ENCODE data around the gene CDH13. TPM values are rescaled to one million over a fixed set of nuclear protein-coding genes. Genes with fewer than 3 reads are reported as not detected.

CDH13 gene
- polyA plus RNA-seq, 3 donors: 8.6 to 12.8 (median 12.4) TPM

GRCh38 chr16:83633286-83633685, 1006.5 kb downstream of the CDH13 start:
- no peak for DNase-seq (ENCODE audit: extremely low read depth in 1 of 11, low read depth in 9 of 11, low spot score in 4 of 11)

- no peak for DNase-seq (ENCODE audit: extremely low read depth in 1 of 11, low read depth in 9 of 11, low spot score in 4 of 11)
These were observed 1021.6 kb downstream of the CDH13 start for GRCh38 chr16:83648347-83648746.

DNA sequence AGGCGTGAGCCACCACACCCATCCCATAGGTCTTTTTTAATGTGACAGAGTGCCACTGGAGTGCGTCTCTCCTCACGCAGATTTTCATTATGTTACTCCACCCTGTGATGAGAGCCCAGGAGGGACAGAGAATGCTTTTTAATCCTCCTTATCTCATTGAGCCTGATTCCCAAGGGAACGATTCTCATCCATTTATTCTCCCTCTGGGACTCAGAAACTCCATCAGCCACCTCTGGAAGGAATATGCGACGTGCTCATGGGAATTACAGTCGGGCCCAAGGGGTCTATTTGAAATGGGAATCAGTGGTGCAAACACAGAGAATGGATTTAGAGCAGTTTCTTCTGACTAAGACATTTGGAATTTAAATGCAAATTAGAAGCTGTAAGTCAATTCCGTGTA, 1025.1 kb downstream of the CDH13 start:
- no peak for DNase-seq (ENCODE audit: extremely low read depth in 1 of 11, low read depth in 9 of 11, low spot score in 4 of 11)

DNA sequence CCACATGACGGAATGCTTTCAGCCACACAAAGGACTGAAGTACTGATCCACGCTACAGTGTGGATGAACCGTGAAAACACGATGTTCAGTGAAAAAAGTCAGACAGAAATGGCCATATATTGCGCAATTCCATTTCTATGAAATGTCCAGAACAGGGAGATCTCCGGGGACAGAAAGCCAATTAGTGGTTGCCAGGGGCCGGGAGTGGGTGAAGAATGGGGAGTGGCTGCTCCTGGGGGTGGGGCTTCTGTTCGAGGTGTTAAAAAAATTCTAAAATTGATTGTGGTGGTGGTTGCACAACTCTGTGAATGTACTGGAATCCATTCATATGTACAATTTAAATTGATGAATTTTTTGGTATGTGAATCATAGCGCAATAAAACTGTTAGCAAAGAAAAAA, 1026.2 kb downstream of the CDH13 start:
- DNase-seq (ENCODE audit: extremely low read depth in 1 of 11, low read depth in 9 of 11, low spot score in 4 of 11): no peak

DNA sequence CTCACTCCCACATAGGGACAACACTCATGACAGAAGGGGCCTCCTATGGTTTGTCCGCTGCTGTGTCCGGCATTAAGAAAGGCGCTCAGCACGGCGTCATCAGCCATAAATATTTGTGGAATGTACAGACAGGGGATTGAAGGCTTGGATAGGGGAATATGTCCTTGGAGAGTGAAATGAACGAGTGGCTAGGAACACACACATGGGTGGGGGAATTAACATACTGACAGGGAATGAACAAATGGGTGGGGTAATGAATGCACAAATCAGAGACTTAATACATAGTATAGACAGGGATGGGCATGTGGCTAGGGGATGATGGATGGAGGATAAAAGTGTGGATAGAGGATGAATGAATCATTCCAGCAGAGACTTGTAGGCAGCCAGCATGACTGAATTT, 1027.0 kb downstream of the CDH13 start:
- no peak for DNase-seq (ENCODE audit: extremely low read depth in 1 of 11, low read depth in 9 of 11, low spot score in 4 of 11)

- no peak for DNase-seq (ENCODE audit: extremely low read depth in 1 of 11, low read depth in 9 of 11, low spot score in 4 of 11)
These were observed 1033.5 kb downstream of the CDH13 start for GRCh38 chr16:83660282-83660681.

DNA sequence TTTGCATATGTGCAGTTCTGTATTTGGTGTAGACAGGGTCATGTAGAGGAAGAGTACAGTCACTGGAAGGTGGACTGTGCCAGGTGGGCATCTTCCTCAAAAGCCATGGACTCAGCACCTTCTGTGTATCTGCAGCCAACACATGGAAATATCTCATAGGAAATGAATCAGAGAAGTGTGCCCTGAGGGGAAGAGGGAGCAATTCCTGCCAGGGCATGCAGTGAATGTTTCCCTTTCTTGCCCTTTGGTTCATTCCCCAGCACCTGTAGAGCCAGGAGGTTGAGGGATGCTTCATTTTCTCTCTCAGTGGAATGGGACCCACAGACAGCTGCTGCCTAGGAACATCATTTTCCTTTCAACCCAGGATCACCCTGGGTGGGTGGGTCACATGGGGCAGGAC, 1034.9 kb downstream of the CDH13 start:
- no peak for DNase-seq (ENCODE audit: extremely low read depth in 1 of 11, low read depth in 9 of 11, low spot score in 4 of 11)

- DNase-seq (ENCODE audit: extremely low read depth in 1 of 11, low read depth in 9 of 11, low spot score in 4 of 11): no peak
These were observed 1039.7 kb downstream of the CDH13 start for GRCh38 chr16:83666449-83666848.

DNA sequence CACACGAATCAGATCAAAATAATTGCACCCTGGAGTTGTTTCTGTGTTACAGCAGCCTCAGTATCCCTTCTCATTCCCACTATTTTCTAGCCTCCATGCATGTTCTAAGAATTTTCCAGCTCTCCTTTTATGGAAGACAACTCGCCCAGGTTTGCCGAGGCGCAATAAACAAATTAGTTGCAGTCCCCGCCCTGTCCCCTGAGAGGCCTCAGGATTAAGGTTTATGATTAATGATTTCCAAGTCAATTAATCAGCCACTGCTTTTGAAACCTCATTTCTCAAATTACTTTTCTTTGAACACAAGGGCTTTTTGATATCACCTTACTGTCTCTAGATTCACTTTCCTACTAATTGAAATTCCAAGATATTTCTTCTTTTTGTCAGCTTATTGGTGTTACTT, 1042.7 kb downstream of the CDH13 start:
- no peak for DNase-seq (ENCODE audit: extremely low read depth in 1 of 11, low read depth in 9 of 11, low spot score in 4 of 11)

DNA sequence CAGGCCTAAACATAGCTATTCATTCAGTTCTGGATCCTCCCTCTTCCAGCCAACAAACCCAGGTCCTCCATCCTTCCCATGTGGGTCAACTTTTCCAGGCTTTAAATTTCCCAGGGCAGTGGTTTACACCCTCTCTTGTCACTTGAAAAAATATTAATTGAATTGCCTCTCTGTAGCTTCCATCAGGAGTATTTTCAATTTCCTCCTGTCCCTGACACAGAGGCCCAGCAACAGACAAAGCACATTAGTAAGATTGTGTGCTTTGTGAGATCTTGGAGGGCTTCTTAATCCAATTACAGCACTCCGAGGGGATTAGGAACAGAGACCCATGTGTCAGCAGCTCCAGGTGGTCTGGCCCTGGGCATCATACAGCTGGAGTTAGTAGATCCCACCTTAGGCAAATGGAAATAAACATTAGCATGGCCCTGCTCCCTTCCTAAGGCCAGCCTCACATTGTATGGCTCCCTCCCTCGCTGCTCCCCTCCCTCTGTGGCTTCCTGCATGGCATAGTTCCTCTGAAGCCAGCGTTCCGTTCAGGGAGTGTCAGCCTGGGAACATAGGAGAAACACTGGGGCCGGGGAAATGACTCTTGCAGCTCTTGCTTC, 1048.3 kb downstream of the CDH13 start:
- no peak for DNase-seq (ENCODE audit: extremely low read depth in 1 of 11, low read depth in 9 of 11, low spot score in 4 of 11)

DNA sequence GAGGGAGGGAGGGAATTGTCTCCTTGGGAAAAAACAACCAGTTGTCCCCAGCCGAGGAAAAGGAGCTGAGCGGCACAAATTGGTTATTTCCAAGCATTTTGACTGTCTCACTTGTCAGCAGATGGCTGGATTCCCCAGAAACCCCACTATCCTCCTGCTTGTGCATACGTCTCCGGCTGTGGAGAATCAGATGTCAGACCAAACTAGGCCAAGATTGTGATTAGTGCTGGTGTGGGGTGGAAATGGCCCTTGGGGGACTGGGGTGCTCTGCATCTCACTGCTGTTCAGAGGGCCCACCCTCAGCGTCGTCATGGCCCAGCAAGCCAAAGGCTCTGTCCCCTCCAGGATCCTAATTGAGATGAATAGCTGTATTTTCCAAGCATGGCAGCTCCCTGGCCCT, 1049.3 kb downstream of the CDH13 start:
- DNase-seq (ENCODE audit: extremely low read depth in 1 of 11, low read depth in 9 of 11, low spot score in 4 of 11): no peak

DNA sequence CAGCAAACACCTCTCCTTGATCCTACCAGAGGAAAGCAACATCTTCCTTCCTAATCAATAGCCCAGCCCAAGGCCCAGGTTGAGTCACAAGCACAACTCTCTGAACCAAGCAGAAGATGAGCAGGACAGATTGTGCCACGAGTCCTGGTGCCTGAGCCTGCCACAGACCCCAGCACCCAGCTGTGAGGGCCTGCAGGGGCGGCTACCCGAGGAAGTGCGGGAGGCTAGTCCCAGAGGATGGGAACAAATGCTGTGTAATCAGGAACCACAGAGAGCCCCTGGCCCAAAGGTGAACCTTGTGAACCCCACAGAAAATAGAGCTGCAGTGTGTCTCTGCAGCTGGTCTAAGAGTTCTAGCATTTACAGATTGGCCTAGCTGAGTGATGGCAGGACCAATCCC, 1054.2 kb downstream of the CDH13 start:
- DNase-seq (ENCODE audit: extremely low read depth in 1 of 11, low read depth in 9 of 11, low spot score in 4 of 11): no peak

DNA sequence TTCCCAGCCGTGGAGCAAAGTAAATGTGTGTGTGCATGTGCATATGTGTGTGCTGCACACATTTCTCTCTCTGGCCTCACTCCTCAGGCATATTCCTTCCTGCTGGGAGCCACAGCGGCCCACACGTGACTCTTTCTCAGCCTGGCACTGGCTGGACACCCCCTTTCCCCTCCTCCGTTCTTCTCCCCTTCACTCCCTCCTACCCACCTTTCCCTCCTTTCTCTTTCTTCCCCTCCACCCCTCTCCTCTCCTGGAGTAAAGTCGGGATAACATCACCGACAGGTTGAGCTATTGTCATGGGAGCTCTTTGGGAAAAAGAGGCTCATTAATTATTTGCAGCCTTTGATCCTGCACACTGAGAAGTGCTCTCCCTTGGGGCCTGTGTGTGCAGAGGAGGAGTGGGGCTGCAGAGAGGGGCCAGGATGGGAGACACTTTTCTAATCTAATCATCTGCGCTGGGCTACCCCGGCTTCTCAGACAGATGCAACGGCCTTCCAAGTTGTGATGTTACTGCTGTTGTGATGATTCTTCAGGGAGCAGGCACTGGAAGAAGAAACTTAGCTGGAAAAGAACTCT, 1054.7 kb downstream of the CDH13 start:
- no peak for DNase-seq (ENCODE audit: extremely low read depth in 1 of 11, low read depth in 9 of 11, low spot score in 4 of 11)

DNA sequence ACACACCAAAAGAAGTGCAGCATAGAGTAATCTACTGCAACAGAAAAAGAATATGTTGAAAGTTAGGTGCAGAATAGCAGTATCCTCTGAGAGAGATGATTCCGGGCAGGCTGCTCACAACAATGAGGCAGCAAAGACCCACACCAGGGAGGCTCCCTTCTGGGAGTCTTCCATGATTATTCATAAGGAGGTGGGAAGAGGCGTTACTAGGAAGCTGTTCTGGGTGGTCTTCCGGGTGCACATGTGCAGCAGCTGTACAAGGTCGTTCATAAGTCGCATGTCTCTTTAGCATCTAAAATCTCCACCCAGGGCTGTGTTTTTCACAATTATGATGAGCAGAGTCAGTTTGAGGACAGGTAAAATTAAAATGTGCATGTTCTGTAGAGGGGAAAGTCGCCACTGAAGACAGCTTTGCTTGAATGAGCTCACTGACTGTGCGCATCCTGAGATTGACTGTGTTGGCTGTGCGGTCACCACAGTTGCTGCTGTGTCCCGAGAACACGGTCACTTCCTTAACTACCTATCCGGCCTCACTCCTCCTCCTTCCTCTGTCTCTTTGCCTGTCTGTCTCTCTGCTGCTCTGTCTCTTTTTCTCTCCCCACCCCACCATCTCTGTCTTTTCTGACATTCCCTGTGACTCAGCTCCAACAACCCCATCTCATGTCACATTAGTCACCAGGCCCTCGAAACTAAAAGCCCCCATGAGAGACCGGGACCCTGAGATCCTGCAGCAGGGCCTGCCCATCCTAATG, 1055.5 kb downstream of the CDH13 start:
- DNase-seq (ENCODE audit: extremely low read depth in 1 of 11, low read depth in 9 of 11, low spot score in 4 of 11): peak in 1 of 11 donors; percentile 6

GRCh38 chr16:83682868-83683235, 1056.1 kb downstream of the CDH13 start:
- no peak for DNase-seq (ENCODE audit: extremely low read depth in 1 of 11, low read depth in 9 of 11, low spot score in 4 of 11)

DNA sequence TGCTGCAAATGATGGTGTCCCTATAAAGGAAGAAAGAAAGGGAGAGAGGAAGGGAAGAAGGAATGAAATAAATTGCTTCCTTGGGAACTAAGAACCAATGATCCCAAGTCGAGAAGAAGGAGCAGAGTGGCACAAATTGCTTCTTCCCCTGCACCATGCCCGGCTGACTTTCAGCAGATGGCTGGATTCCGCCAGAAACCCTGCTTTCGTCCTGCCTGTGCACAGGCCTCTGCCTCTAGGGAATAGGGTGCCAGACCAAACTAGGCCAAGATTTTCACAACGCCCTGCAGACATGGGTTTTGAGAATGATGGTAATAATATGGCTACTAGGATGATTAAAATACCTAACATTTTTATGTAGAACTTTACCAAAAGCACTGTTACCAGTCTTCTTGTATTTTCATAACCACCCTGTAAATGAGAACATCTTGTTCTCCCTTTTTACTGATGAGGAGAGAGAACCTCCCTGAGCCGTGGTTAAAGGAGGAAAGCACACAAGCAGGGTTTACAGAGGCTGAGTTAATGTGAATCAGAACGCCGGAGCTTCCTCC, 1058.9 kb downstream of the CDH13 start:
- no peak for DNase-seq (ENCODE audit: extremely low read depth in 1 of 11, low read depth in 9 of 11, low spot score in 4 of 11)

- no peak for DNase-seq (ENCODE audit: extremely low read depth in 1 of 11, low read depth in 9 of 11, low spot score in 4 of 11)
These were observed 1060.0 kb downstream of the CDH13 start for GRCh38 chr16:83686726-83687125.

- no peak for DNase-seq (ENCODE audit: extremely low read depth in 1 of 11, low read depth in 9 of 11, low spot score in 4 of 11)
These were observed 1062.6 kb downstream of the CDH13 start for GRCh38 chr16:83689385-83689831.

DNA sequence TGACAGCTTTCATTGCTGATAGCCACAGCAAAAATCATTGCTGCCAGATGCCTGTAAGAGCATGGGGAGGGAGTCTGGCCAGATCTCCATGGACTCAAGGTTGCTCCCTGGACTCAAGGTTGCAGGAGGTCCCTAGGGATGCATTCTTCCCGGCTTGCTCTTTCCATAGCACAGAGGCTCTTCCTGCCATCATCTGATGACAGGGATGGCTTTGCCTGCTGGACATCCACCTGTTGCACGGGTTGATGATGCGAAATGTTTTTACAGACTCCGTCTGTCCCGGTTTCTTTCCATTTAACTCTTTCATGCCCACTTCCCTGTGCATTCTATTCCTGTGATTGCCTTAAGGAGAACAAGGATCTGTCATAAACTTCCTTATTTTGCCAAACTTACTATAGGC, 1065.5 kb downstream of the CDH13 start:
- no peak for DNase-seq (ENCODE audit: extremely low read depth in 1 of 11, low read depth in 9 of 11, low spot score in 4 of 11)

- no peak for DNase-seq (ENCODE audit: extremely low read depth in 1 of 11, low read depth in 9 of 11, low spot score in 4 of 11)
These were observed 1072.2 kb downstream of the CDH13 start for GRCh38 chr16:83698964-83699363.

Measured in renal cortex interstitium (tissue), 11 donors.